Testis (tissue), 3 donors: ENCODE results near the gene RIMBP2. TPM values are rescaled to one million over a fixed set of nuclear protein-coding genes. Genes with fewer than 3 reads are reported as not detected.

Experiments
- DNase-seq: peaks from one replicate; pipeline ENCODE4 v3.0.0-alpha.2; 2019
- H3K27ac ChIP-seq, 2 donors: fragments of 200-600 bp; sonication (generic); one replicate each; pipeline ENCODE4 v1.5.1; 2019
- H3K27me3 ChIP-seq: fragments of 200-600 bp; sonication (generic); one replicate; pipeline ENCODE4 v1.5.1; 2019
- H3K36me3 ChIP-seq: fragments of 200-600 bp; sonication (generic); one replicate; pipeline ENCODE4 v1.5.1; 2017; ENCODE audit warnings: low read depth; ENCODE audit errors: missing control alignments
- H3K4me1 ChIP-seq: fragments of 200-600 bp; sonication (generic); one replicate; pipeline ENCODE4 v1.5.1; 2019
- H3K4me3 ChIP-seq, 2 donors: fragments of 200-600 bp; sonication (generic); one replicate each; pipeline ENCODE4 v1.5.1; 2017 to 2019
- H3K9me3 ChIP-seq: fragments of 200-600 bp; sonication (generic); one replicate; pipeline ENCODE4 v1.5.1; 2017
- POLR2A ChIP-seq: fragments of 450-650 bp; IDR thresholded peaks from one replicate; pipeline ENCODE4 v1.6.1; 2017; ENCODE audit warnings: antibody characterized with exemption, mild to moderate bottlenecking, moderate library complexity
- WGBS, 2 donors: methylation state at CpG; one replicate each; pipeline ENCODE4 v1.1.5; 2018; 5-methylcytosine and 5-hydroxymethylcytosine counted together
- intact Hi-C: fragments of 100-400 bp; cut with DNase I; formaldehyde crosslinking; loops from one replicate; pipeline ENCODE4 v1.15.1; 2023; ENCODE audit warnings: low total_unique reads
- polyA plus RNA-seq: library from polyadenylated mRNA; stranded (reverse); fragments of 350-450 nt; fragmentation: Illumina TruSeq; extraction: RNeasy Lipid Tissue Mini Kit (QIAGEN cat#74804); gene quantifications from one replicate; pipeline ENCODE4 v1.2.3, GENCODE V29; 2014; ENCODE audit warnings: low read depth, low replicate concordance; ENCODE audit not compliant: insufficient read depth
- total RNA-seq, 2 donors: library from RNA; depleted of rRNA; stranded (reverse); fragments of >200 nt; gene quantifications; one replicate each; pipeline ENCODE4 v1.2.3, GENCODE V29; 2016
- TF ChIP-seq, protein P1 (sequence below), 3 experiments: fragments of 450-650 bp in 2 of 3; fragments of 200-600 bp in 1 of 3; sonication (generic) in 1 of 3; IDR thresholded peaks; one replicate each; pipeline ENCODE4 v1.5.1; 2016 to 2019; ENCODE audit warnings: antibody characterized with exemption in 3 of 3, mild to moderate bottlenecking in 2 of 3, moderate library complexity in 1 of 3

The RIMBP2 gene
- total and polyA plus RNA-seq, 3 donors from 2014 or later: 8.0 to 10.0 (median 8.7) TPM

DNA sequence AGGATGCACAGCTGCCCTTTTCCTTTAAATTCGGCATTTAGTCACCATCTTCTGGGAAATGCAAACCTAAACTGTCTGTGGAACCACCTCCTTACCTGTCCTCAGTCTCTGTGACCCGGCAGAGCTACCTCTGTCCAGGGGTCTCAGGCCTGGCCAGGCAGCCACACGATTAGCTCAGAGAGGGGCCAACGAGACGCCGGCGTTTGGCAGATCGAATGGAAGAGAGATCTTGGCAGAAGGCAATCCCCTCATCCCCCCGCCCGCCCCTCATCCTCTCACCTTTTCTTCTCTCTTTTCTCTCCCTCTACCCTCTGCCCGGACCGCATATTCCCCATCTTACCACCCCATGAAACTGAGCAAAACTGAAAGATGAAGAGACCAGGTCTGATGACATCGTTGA is 277.4 kb downstream of the RIMBP2 start:
- intact Hi-C loops: no loop called here
- 86 to 92% methylated on average over 13 of the region's 13 CpGs for WGBS, 2 donors

DNA sequence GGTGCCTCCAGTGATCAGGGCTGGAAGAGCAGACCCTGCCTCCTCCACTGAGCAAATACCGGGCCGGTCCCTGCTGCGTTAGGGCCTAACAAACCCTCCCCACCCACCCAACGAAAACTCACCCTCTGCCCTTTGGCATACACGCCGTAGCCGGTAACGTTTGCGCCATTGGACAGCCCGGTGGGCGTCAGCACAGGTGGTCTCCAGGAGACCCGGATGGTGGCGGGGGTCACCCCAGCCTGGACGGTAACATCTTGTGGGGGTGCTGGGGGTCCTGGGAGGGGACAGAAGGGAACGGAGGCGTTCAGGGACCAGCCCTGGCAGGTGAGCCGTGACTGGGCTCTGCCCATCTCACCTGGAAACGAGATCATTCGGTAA is 277.9 kb downstream of the RIMBP2 start:
- intact Hi-C loops: no loop called here

More for the DNA sequence above, 277.4 kb downstream of the RIMBP2 start:
- H3K4me1 ChIP-seq: no peaks in the 10 kb centered on the region
- DNase-seq: no peak
- no peaks in the 10 kb centered on the region for H3K36me3 ChIP-seq
- TF ChIP-seq, protein P1, sequence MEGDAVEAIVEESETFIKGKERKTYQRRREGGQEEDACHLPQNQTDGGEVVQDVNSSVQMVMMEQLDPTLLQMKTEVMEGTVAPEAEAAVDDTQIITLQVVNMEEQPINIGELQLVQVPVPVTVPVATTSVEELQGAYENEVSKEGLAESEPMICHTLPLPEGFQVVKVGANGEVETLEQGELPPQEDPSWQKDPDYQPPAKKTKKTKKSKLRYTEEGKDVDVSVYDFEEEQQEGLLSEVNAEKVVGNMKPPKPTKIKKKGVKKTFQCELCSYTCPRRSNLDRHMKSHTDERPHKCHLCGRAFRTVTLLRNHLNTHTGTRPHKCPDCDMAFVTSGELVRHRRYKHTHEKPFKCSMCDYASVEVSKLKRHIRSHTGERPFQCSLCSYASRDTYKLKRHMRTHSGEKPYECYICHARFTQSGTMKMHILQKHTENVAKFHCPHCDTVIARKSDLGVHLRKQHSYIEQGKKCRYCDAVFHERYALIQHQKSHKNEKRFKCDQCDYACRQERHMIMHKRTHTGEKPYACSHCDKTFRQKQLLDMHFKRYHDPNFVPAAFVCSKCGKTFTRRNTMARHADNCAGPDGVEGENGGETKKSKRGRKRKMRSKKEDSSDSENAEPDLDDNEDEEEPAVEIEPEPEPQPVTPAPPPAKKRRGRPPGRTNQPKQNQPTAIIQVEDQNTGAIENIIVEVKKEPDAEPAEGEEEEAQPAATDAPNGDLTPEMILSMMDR (IDR thresholded peaks at IDR 0.05): no peak
- TF ChIP-seq POLR2A: no peak
- H3K27ac ChIP-seq: no peak overlapping the region
- H3K4me3 ChIP-seq: no peak overlapping the region
- H3K27me3 ChIP-seq: no peaks in the 10 kb centered on the region
- no peaks in the 10 kb centered on the region for H3K9me3 ChIP-seq

DNA sequence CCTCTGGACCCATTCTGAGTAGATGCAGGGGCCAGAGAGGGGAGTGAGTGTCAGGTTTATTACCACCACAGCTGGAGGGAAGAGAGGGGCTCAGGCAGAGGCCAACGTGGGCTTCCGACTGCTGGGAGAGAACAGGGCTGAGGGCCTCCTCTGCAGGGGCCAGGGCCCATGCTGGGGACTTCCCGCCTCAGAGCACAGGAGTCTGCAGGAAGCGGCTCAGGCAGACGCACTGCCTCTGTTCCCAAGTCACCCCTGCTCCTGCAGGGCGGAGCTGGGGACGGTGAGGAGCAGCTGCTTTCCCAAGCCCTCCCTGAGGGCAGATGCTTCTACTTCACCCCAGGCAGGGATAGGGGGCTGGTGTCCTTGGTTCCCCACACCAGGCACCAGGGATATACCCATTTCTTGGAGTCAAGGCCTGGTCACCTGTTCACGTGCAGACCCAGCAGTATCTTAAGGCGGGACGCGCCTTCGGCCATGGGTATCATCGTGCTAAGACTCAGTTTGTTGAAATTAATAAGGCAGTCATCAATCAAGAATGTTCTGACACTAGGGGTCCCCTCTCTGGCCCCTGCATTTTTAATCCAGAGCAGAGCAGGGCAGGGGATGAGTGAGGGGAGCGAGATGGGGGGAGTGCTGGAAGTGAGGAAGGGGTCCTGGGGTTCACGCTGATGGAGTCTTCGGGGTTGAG is 278.4 kb downstream of the RIMBP2 start:
- Histone ChIP-seq H3K4me3 (no peak overlapping the region), H3K4me1 (no peaks in the 10 kb centered on the region), H3K27me3 (no peaks in the 10 kb centered on the region), H3K9me3 (no peaks in the 10 kb centered on the region), H3K36me3 (no peaks in the 10 kb centered on the region), H3K27ac (no peak overlapping the region)
- WGBS, 2 donors: 90 to 93% methylated on average over 14 to 16 of the region's 16 CpGs
- intact Hi-C loops: no loop called here
- no peak for DNase-seq
- TF ChIP-seq, protein P1 (IDR thresholded peaks at IDR 0.05): no peak
- no peak for TF ChIP-seq POLR2A

More for the DNA sequence above, 277.9 kb downstream of the RIMBP2 start:
- no peak for DNase-seq
- Histone ChIP-seq H3K27me3 (no peaks in the 10 kb centered on the region), H3K4me3 (no peak overlapping the region), H3K4me1 (no peaks in the 10 kb centered on the region), H3K27ac (no peak overlapping the region), H3K36me3 (no peaks in the 10 kb centered on the region), H3K9me3 (no peaks in the 10 kb centered on the region)
- WGBS, 2 donors: 94 to 95% methylated on average over 14 to 19 of the region's 19 CpGs
- TF ChIP-seq POLR2A: no peak
- TF ChIP-seq, protein P1 (IDR thresholded peaks at IDR 0.05): no peak

DNA sequence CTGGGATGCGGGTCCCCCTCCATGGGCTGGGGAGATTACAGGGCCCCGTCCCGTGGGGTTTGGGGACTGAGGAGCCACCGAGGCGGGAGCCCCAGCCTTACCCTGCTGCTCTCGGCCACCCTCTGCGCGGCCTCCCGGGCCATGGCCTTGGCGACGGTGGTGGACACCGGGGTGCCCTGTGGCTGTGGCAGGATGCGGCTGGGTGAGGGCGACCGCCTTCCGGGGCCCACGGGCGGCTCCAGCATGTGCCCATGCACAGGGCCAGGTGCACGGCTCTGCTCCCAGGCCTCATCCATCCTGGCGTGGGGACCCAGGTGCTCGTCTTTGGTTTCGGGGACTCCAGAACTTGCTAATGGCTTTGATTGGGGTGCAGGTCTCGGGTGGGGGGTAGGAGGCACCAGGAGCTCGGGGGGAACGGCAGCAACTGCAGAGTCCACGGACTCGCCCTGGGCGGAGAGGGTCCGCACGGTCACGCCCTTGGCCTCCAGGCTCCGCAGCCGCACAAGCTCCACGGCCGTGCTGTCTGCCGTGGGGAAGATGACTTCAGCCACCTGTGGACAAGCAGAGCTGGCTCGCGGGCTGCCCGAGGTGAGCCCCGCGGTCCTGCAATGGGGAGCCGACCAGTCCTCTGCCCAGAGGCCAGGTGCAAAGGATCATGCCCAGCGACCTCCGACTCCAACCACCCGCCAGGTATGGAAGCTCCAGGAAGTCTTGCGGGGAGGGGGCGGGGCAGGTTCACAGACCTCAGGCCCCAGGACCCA is 279.2 kb downstream of the RIMBP2 start:
- WGBS, 2 donors: 81 to 96% methylated on average over 4 to 43 of the region's 47 CpGs
- intact Hi-C loops: no loop called here
- H3K27ac ChIP-seq: no peak overlapping the region
- no peaks in the 10 kb centered on the region for H3K36me3 ChIP-seq
- H3K9me3 ChIP-seq: no peaks in the 10 kb centered on the region
- no peak for TF ChIP-seq POLR2A
- TF ChIP-seq, protein P1 (IDR thresholded peaks at IDR 0.05): no peak
- DNase-seq: no peak
- no peaks in the 10 kb centered on the region for H3K27me3 ChIP-seq
- no peaks in the 10 kb centered on the region for H3K4me1 ChIP-seq
- no peak overlapping the region for H3K4me3 ChIP-seq
